NCI-H128 (cell line): ENCODE data around the gene PLCH2.

Source experiments
- DNase-seq: peaks from one replicate; lab custom pipeline; 2025; ENCODE audit not compliant: unreplicated experiment; lab: John Stamatoyannopoulos, UW

PLCH2 gene

DNA sequence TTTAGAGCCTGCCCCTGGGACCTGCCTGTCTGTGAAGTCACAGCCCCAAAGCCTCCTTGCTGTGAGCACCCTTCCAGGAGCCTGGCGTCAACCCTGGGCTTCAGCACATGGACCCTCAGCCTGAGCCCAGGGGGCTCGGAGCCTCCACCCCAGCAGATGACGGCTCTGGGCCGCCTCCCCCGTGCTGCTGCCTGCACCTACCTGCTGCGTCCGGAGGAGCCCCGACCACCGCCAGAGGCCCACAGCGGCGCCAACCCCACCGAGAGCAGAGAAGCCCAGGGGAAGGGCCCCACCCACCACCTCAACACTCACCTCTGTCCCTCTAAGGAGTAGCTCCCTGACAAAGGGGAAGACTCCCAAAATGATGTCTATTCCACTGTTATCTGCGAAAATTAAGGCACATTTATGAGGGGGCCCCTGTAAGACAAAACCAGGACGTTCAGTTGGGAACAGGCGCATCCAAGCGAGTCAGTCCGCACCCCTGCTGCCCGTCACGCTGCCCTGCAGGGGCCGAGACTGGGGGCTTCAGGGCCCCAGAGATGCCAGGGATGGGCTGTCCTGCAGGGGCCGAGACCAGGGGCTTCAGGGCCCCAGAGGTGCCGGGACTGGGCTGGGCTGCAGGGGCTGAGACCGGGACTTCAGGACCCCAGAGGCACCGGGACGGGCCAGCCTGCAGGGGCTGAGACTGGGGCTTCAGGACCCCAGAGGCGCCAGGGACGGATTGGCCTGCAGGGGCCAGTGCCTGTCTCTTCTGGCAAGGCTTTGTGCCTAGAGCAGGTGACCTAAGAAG lies 34.5 kb downstream of the PLCH2 start:
- no peak for DNase-seq

GRCh38 chr1:2512862-2513421 lies 36.9 kb downstream of the PLCH2 start:
- no peak for DNase-seq

DNA sequence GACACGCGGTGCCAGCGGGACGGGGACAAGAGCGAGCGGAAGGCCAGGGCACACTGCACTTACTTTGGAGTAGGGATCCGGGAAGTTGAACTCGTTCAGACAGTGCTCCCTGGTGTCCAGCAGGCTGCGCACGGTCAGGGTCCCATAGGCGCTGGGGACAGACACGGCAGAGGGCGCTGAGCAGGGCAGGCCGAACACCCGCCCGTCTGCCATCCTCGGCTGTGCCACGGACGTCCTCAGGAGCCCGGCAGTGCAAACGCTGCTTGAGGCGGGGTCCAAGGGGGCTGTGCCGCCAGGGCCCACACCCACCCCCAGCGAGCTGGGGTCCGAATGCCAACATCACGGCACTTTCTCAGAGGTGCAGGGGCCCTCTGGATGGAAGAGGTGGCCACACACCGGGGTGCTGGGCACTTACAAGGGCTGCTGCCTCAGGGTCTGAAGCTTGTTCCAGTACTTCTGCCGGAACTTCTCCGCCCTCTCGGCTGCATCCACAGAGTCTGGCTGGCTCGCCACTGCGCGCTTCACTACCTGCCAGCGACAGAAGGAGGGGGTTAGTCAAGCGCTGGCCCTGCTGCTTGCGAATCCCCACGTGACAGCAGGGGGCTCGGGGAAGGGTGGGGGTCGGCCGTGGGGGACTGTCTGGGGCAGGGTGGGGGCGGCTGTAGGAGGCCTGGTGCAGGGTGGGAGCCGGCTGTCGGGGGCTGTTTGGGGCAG lies 38.0 kb downstream of the PLCH2 start:
- DNase-seq = no peak

DNA sequence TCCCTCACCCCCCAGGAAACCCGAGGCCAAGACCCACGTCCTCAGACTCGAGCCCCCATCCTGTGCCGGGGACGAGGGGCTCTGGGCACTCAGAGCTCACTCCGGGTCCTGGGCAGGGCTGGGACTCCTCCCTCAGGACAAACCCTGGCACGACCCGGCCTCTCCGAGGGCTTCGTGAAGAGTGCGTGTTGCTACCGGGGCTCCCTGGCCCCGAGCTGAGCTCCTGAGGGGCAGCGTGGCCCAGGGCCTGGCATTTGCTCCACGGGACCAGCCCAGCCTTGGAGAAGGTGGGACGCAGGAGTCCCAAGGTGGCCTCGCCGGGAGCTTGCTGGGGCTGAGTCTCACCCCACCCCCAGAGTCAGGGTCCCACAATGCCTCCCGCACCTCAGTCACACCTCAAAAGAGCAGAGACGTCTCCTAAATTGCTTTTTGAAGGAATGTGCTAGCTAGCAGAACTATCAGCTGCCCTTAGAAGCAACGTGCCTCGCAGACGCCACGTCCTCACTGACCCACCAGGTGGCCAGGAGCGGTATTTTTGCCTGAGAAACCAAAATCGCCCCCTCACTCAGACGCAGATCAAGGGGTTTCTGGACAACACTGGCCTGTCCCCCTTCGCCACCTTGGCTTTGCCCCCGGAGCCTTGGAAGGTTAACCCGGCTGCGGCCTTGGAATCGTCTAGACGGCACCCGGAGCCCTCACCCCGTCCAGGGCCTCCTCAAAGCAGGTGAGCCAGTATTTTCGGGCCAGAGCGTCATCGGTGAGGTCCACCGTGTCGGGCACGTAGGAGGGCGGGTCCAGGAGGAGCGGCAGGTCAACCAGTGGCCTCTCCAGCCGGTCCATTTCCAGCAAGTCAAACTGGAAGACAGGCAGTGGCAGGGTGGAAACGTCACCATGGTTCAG lies 39.0 kb downstream of the PLCH2 start:
- DNase-seq = no peak

GRCh38 chr1:2515763-2516080 lies 39.6 kb downstream of the PLCH2 start:
- DNase-seq = no peak

GRCh38 chr1:2516124-2516523 lies 40.0 kb downstream of the PLCH2 start:
- DNase-seq = no peak

GRCh38 chr1:2516946-2517345 lies 40.9 kb downstream of the PLCH2 start:
- no peak for DNase-seq

- no peak for DNase-seq
Observed at GRCh38 chr1:2517966-2518365, 41.9 kb downstream of the PLCH2 start.

- no peak for DNase-seq
Observed at GRCh38 chr1:2518528-2518927, 42.4 kb downstream of the PLCH2 start.

DNA sequence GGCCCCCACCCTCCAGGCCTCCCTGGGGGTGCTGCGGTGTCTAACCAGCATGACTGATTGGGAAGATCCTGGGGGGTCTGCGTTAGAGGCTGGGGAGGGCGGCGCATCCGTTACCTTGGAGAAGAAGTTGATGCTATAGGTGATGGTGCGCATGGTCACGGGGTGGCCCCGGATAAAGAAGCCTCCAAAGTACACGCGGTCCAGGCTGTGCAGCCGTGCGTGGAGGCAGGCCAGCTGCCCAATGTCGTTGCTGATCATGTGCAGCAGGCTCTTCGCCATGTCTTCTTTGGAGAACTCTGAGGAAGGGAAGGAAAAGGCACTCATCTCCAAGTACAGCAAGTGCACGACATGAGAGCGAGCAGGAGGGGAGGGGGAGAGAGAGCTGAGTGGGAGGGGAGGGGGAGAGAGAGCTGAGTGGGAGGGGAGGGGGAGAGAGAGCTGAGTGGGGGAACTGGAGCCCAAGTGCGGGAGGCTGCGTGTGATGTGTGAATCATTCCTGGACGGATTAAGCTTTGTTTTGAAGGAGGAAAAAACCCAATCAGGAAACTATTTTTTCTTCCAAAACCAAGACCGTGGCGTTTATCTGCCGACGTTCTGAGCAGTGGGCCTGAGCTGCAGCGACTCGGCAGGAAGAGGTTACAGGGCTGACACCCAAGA lies 43.1 kb downstream of the PLCH2 start:
- DNase-seq = no peak

DNA sequence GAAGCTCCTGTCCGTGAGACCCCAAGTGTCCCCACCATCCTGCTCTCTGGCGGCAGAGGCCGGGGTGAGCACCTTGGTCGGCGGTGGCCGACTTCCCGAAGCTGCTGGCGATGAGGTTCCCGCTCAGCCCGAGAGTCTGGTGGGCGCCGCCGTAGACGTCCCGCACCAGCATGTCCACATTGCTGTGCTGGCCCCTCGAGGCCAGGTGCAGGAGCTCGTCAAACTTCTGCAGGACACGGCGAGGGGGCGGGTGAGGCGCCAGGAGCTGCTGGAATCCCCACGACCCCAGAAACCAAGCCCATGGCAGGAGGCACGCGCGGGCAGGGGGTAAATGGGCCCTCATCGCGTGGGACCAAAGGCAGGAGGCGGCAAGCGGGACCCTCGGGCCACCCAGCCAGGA lies 43.6 kb downstream of the PLCH2 start:
- no peak for DNase-seq

DNA sequence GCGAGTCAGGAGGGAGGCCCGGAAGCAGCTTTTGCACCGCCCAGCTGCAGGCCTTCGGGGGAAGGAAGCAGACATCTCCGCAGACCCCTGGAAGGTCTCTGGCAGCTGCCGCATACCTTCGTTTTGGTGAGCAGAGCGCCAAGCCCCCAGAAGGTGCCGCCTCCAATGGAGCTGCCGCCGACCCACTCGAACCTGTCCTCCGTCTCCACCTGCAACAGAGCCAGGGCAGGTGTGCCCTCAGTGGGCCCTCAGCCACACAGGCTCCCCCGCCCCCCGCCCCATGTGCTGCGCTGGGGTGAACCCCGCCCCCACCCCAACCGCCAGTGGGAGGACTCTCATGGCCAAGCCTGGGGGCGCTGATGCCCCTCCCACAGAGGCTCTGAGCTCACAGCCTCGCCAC lies 44.1 kb downstream of the PLCH2 start:
- DNase-seq = no peak

DNA sequence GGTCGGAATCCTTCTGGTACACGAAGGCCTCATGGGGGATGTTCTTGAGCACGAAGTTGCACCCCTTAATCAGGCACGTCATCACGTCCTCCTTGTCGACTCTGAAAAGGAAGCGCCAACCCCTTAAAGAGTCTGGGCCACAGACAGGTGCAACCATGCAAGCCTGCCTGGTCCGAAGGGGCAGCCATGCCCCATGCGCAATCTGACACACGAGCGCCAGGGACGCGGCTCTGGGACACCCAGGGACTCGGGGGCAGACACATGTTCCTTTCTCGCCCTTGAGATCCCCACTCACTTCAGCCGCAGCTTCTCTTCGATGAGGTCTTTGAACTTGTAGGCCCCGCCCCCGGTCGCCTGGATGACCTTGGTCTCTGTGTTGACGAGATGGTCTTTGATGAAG lies 44.7 kb downstream of the PLCH2 start:
- DNase-seq = no peak

DNA sequence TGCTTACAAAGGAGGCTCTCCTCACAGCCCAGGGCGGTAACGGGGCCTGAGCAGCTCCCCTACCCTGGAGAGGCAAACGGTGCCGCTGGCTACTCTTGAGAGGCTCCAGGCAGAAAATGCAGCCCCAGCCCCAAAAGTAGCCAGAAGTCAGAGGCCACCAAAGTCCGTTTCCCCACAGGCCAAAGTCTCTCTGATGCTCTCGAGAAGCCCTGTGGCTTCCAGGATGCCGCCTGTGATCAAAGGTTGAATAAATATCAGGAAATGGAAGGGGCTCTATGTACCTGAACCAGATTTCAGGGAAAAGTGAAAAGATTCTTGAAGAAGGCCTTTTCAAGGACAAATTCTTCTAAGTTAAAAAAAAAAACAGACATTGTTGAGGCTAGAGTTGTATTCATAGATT lies 46.1 kb downstream of the PLCH2 start:
- DNase-seq = no peak

- DNase-seq = no peak
Observed at GRCh38 chr1:2523191-2523890, 47.3 kb downstream of the PLCH2 start.

GRCh38 chr1:2523891-2524609 lies 48.0 kb downstream of the PLCH2 start:
- no peak for DNase-seq

- DNase-seq = no peak
Observed at GRCh38 chr1:2525572-2525919, 49.5 kb downstream of the PLCH2 start.

DNA sequence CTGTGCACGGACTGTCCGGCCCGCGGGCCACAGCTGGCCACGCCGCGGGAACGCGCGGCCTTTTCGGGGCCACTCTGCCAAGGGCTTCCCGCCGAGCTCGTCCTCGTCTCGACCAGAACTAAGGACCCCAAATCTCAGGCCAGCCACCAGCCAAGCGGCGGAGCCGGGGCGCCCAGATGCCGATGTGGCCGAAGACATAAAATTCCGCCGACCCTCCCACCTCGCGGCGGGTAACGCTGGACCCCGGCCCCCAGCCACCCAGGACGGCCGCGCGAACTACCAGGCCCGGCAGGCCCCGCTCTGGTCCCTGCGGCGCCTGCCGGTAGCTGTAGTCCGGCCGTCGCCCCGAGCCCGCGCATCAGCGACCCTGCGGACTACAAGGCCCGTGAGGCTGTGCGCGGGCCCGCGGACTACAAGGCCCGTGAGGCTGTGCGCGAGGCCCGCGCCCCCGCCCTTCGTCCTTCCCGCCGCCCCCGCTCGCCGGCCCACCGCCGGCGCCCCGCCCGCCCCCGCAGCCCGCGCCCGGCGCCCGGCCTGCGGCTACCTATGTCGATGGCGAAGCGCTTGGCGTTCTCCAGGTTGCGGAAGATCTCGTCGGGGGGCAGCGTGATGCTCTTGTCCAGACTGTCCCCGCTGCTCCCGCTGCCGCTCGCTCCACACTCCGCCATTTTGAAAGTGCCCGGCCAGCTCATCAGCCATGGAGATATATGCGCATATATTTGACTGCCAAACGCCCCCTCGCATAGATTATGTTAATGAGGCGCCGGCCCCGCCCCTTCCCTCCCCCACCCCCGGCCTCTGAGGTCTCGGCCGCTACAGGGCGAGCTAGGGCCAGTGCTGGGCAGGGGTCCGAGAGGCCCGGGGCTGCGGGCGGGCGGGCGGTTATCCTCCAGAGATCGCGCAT lies 50.1 kb downstream of the PLCH2 start, which contains the start of gene PANK4:
Gene PANK4 (minus strand): TSS at position 677 of the 904 bp plus-strand sequence. CDS start 9 bp downstream, at position 668.
- peak; percentile 85 for DNase-seq
